Neural progenitor cell (in vitro differentiated cells): ENCODE measurements around the gene PIP5K1B. TPM values are rescaled to one million over a fixed set of nuclear protein-coding genes. Genes with fewer than 3 reads are reported as not detected.

Source experiments
- DNase-seq: peaks from one replicate; pipeline ENCODE4 v3.0.0-alpha.2; 2016; ENCODE audit warnings: low spot score
- H2AFZ ChIP-seq: fragments of 200-600 bp; sonication (generic); replicated peaks from 2 replicates; pipeline ENCODE4 v1.6.1; 2016; ENCODE audit warnings: antibody characterized with exemption
- H3F3A ChIP-seq: fragments of 200-600 bp; sonication (generic); 2 replicates; pipeline ENCODE4 v1.6.1; 2016; ENCODE audit warnings: antibody characterized with exemption, low read depth
- H3K27ac ChIP-seq: fragments of 200-600 bp; sonication (generic); 2 replicates; pipeline ENCODE4 v1.5.1; 2016; ENCODE audit warnings: mild to moderate bottlenecking
- H3K27me3 ChIP-seq: fragments of 200-600 bp; sonication (generic); 2 replicates; pipeline ENCODE4 v1.6.1; 2016; ENCODE audit warnings: mild to moderate bottlenecking, moderate library complexity
- H3K36me3 ChIP-seq: fragments of 200-600 bp; sonication (generic); 2 replicates; pipeline ENCODE4 v1.5.1; 2016
- H3K4me1 ChIP-seq: fragments of 200-600 bp; sonication (generic); 2 replicates; pipeline ENCODE4 v1.6.1; 2016; ENCODE audit warnings: mixed run types
- H3K4me2 ChIP-seq: fragments of 200-600 bp; sonication (generic); 2 replicates; pipeline ENCODE4 v1.6.1; 2016
- H3K4me3 ChIP-seq: fragments of 200-600 bp; sonication (generic); 2 replicates; pipeline ENCODE4 v1.5.1; 2016
- H3K79me2 ChIP-seq: fragments of 200-600 bp; sonication (generic); 2 replicates; pipeline ENCODE4 v1.6.1; 2016; ENCODE audit warnings: low read depth
- H3K9ac ChIP-seq: fragments of 200-600 bp; sonication (generic); 2 replicates; pipeline ENCODE4 v1.6.1; 2016
- H3K9me3 ChIP-seq: fragments of 200-600 bp; sonication (generic); 2 replicates; pipeline ENCODE4 v1.5.1; 2016; ENCODE audit warnings: low read depth
- H4K20me1 ChIP-seq: fragments of 200-600 bp; sonication (generic); 2 replicates; pipeline ENCODE4 v1.6.1; 2016; ENCODE audit warnings: low read depth
- H3K27ac Mint-ChIP-seq: 3 replicates; pipeline ENCODE4 v1.8.0; 2021; ENCODE audit warnings: mixed read lengths
- H3K27me3 Mint-ChIP-seq: 2 replicates; pipeline ENCODE4 v1.8.0; 2022; ENCODE audit warnings: low read depth, mild to moderate bottlenecking, inconsistent platforms, moderate library complexity, mixed read lengths; ENCODE audit not compliant: insufficient read depth
- H3K36me3 Mint-ChIP-seq: 3 replicates; pipeline ENCODE4 v1.8.0; 2021; ENCODE audit warnings: mixed read lengths
- H3K4me1 Mint-ChIP-seq: 3 replicates; pipeline ENCODE4 v1.8.0; 2021; ENCODE audit warnings: mixed read lengths
- H3K4me3 Mint-ChIP-seq: 3 replicates; pipeline ENCODE4 v1.8.0; 2021; ENCODE audit warnings: mild to moderate bottlenecking, moderate library complexity, mixed read lengths
- H3K9me3 Mint-ChIP-seq: 3 replicates; pipeline ENCODE4 v1.8.0; 2020; ENCODE audit warnings: mixed read lengths
- EZH2 ChIP-seq: fragments of 200-600 bp; sonication (generic); IDR thresholded peaks from 2 replicates; pipeline ENCODE4 v1.6.1; 2017; ENCODE audit warnings: antibody characterized with exemption, mild to moderate bottlenecking, moderate library complexity
- EZH2phosphoT487 ChIP-seq: fragments of 200-600 bp; sonication (generic); IDR thresholded peaks from 2 replicates; pipeline ENCODE4 v1.6.1; 2017; ENCODE audit warnings: antibody characterized with exemption
- total RNA-seq: library from RNA; depleted of rRNA; stranded (reverse); fragments of >200 nt; gene quantifications from 2 replicates; pipeline ENCODE4 v1.2.3, GENCODE V29; 2015; ENCODE audit warnings: low replicate concordance
- TF ChIP-seq, protein P1 (sequence below): fragments of 200-600 bp; sonication (generic); IDR thresholded peaks from 2 replicates; pipeline ENCODE4 v1.5.1; 2017; ENCODE audit warnings: antibody characterized with exemption, mild to moderate bottlenecking

Gene PIP5K1B
- total RNA-seq, 1 donor from 2014 or later = 3.2 TPM

DNA sequence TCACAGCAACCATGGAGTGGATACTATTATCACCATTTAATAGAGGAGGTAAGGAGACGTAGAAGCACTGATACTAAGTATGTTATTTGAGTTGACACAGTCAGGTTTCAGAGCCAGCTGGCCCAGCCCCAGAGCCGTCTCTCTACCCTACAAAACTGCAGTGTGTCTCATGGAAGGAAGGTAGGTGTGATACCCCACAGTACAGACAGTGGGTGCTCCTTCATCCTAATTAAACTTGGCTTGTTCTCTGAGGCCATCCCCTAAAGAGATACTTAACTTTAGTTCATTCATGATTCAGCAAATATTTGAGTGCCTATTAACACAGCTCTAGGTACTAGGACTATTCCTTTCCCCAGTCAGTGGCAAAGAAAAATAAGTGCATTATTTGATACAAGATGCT lies 22.6 kb downstream of the PIP5K1B start:
- Mint-ChIP-seq H3K4me3 (no peak overlapping the region), H3K4me1 (peaks cover 3% of the 10 kb centered on the region), H3K27ac (no peak overlapping the region), H3K9me3 (peaks cover 9% of the 10 kb centered on the region), H3K27me3 (peaks cover 4% of the 10 kb centered on the region), H3K36me3 (peaks cover 38% of the 10 kb centered on the region)
- Histone ChIP-seq H3K9ac (no peak overlapping the region), H3K4me2 (no peak overlapping the region), H3K27ac (no peak overlapping the region), H3K27me3 (no peaks in the 10 kb centered on the region), H3K4me3 (no peak overlapping the region), H3F3A (no peaks in the 10 kb centered on the region), H4K20me1 (no peaks in the 10 kb centered on the region), H2AFZ (no peak overlapping the region), H3K79me2 (no peaks in the 10 kb centered on the region), H3K36me3 (no peaks in the 10 kb centered on the region), H3K4me1 (no peaks in the 10 kb centered on the region), H3K9me3 (no peaks in the 10 kb centered on the region)
- DNase-seq = no peak
- TF ChIP-seq EZH2phosphoT487 = no peak
- TF ChIP-seq EZH2 = no peak

GRCh38 chr9:68728731-68729130 lies 23.7 kb downstream of the PIP5K1B start:
- Mint-ChIP-seq H3K4me3 (no peak overlapping the region), H3K36me3 (peaks cover 36% of the 10 kb centered on the region)

DNA sequence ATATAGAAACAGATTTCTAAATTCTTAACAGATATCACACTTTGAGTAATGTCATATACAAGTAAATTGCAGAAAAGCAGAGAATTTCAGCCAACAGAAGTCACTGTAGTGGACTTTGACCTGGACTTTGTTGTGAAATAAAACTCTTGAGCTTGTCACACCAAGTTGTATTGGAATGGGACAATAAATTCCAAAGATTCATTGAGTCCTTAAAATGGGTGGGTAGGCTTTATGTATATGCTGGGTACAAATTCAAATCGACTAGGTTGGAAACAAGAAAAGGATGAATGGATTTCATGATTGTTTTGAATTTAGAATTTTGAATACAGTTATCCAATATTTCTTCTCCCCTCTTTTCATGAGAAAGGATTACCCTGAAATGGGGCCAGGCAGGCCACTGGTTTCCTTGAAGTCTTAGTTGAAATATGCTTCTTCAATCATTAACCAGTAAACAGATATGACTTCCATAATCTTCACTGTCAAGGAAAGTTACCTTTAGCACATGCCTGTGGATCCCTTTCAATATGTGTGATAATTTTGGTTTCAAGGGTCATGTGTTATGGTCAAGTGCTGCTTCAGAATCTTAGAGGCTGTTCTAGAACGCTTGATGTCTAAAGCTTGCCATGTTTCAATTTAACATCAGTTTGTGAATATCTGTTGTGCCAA lies 25.7 kb downstream of the PIP5K1B start:
- no peaks in the 10 kb centered on the region for H3K9me3 ChIP-seq
- Mint-ChIP-seq H3K27ac (no peak overlapping the region), H3K9me3 (peaks cover 5% of the 10 kb centered on the region), H3K36me3 (peaks cover 38% of the 10 kb centered on the region), H3K4me1 (peaks cover 2% of the 10 kb centered on the region), H3K27me3 (peaks cover 5% of the 10 kb centered on the region), H3K4me3 (no peak overlapping the region)
- no peak overlapping the region for H3K27ac ChIP-seq
- DNase-seq = no peak
- no peaks in the 10 kb centered on the region for H3K36me3 ChIP-seq
- H3K4me3 ChIP-seq = no peak overlapping the region
- no peaks in the 10 kb centered on the region for H3K27me3 ChIP-seq
- H3K9ac ChIP-seq = no peak overlapping the region
- H3K4me2 ChIP-seq = no peak overlapping the region
- H4K20me1 ChIP-seq = no peaks in the 10 kb centered on the region
- H3K4me1 ChIP-seq = no peaks in the 10 kb centered on the region
- TF ChIP-seq, protein P1, sequence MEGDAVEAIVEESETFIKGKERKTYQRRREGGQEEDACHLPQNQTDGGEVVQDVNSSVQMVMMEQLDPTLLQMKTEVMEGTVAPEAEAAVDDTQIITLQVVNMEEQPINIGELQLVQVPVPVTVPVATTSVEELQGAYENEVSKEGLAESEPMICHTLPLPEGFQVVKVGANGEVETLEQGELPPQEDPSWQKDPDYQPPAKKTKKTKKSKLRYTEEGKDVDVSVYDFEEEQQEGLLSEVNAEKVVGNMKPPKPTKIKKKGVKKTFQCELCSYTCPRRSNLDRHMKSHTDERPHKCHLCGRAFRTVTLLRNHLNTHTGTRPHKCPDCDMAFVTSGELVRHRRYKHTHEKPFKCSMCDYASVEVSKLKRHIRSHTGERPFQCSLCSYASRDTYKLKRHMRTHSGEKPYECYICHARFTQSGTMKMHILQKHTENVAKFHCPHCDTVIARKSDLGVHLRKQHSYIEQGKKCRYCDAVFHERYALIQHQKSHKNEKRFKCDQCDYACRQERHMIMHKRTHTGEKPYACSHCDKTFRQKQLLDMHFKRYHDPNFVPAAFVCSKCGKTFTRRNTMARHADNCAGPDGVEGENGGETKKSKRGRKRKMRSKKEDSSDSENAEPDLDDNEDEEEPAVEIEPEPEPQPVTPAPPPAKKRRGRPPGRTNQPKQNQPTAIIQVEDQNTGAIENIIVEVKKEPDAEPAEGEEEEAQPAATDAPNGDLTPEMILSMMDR = no peak
- no peak for TF ChIP-seq EZH2
- TF ChIP-seq EZH2phosphoT487 = no peak
- no peaks in the 10 kb centered on the region for H3F3A ChIP-seq
- no peak overlapping the region for H2AFZ ChIP-seq
- no peaks in the 10 kb centered on the region for H3K79me2 ChIP-seq

More at GRCh38 chr9:68728731-68729130, 23.7 kb downstream of the PIP5K1B start:
- no peaks in the 10 kb centered on the region for H3K4me1 ChIP-seq
- no peak overlapping the region for H3K4me3 ChIP-seq
- H3K79me2 ChIP-seq = no peaks in the 10 kb centered on the region
- no peaks in the 10 kb centered on the region for H3K27me3 ChIP-seq
- H3F3A ChIP-seq = no peaks in the 10 kb centered on the region
- H2AFZ ChIP-seq = no peak overlapping the region
- H3K9me3 Mint-ChIP-seq = peaks cover 5% of the 10 kb centered on the region
- TF ChIP-seq, protein P1 = no peak
- no peak for TF ChIP-seq EZH2
- no peak for TF ChIP-seq EZH2phosphoT487
- H3K9ac ChIP-seq = no peak overlapping the region
- no peak overlapping the region for H3K27ac Mint-ChIP-seq
- H3K36me3 ChIP-seq = no peaks in the 10 kb centered on the region
- peaks cover 4% of the 10 kb centered on the region for H3K27me3 Mint-ChIP-seq
- H3K9me3 ChIP-seq = no peaks in the 10 kb centered on the region
- H3K27ac ChIP-seq = no peak overlapping the region
- no peaks in the 10 kb centered on the region for H4K20me1 ChIP-seq
- H3K4me2 ChIP-seq = no peak overlapping the region
- no peak for DNase-seq
- H3K4me1 Mint-ChIP-seq = peaks cover 6% of the 10 kb centered on the region

DNA sequence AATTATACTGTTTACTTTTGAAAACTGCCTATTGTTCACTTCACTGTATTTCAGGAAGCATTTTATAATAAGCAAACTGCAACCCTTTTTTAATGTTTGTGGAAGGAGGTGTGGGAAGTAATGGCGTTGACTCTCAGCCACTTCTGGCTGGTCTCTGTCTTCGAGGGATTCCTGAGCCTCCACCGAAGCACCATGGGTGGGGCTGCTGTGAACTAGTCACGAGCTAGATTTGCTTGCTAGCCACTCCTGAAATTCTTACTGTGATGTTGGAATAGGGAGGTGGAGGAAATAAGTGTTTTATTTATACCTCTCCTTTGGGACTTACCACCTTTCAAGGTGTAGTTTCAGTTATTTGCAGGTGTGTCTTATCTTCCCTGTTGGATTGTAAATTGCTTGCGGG lies 26.8 kb downstream of the PIP5K1B start:
- Mint-ChIP-seq H3K27ac (no peak overlapping the region), H3K9me3 (peaks cover 5% of the 10 kb centered on the region), H3K4me3 (no peak overlapping the region), H3K27me3 (peaks cover 8% of the 10 kb centered on the region), H3K4me1 (peaks cover 2% of the 10 kb centered on the region), H3K36me3 (peaks cover 38% of the 10 kb centered on the region)
- H3K4me1 ChIP-seq = no peaks in the 10 kb centered on the region
- no peak for DNase-seq
- H4K20me1 ChIP-seq = no peaks in the 10 kb centered on the region
- no peaks in the 10 kb centered on the region for H3K36me3 ChIP-seq
- H3K27ac ChIP-seq = no peak overlapping the region
- H3F3A ChIP-seq = no peaks in the 10 kb centered on the region
- H3K79me2 ChIP-seq = no peaks in the 10 kb centered on the region
- no peak overlapping the region for H2AFZ ChIP-seq
- TF ChIP-seq EZH2phosphoT487 (no peak), EZH2 (no peak)
- TF ChIP-seq, protein P1 = no peak
- no peak overlapping the region for H3K4me3 ChIP-seq
- no peak overlapping the region for H3K9ac ChIP-seq
- H3K27me3 ChIP-seq = no peaks in the 10 kb centered on the region
- no peaks in the 10 kb centered on the region for H3K9me3 ChIP-seq
- no peak overlapping the region for H3K4me2 ChIP-seq
